ENCODE results near the gene NCOA7. TPM values are rescaled to one million over a fixed set of nuclear protein-coding genes. Genes with fewer than 3 reads are reported as not detected.

The NCOA7 gene
- total and polyA plus RNA-seq, 2 of the 8 experiments (the other 6 are each of a cell fraction or from before 2014, with no cell fraction given): 2.6 to 10.7 TPM

DNA sequence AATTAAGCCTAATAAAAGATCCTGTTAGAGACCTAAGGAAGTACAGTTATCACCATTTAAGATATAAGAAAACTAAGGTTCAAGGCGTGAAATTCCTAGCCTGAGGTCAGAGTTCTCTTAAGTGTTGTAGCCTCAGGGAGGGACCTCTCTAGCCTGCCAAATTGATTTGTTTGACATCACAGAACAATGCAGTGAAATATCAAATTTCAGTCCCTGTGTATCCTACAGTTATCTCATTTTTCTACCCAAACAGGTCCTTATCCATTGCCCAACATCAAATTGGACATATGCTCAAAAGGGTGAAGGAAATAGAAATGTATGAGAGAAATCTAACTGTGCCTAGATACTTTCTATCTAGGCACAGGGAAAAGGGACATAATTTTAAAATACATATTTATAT is 63.0 kb downstream of the NCOA7 start:
- Histone ChIP-seq H3K4me2 (ENCODE audit: insufficient read depth in 1 of 2, low read depth in 2 of 2, low read length in 2 of 2) (no peak overlapping the region), H3K9me3 (ENCODE audit: insufficient read depth in 2 of 2, low read depth in 1 of 2, low read length in 1 of 2) (no peaks in the 10 kb centered on the region), H3K4me3 (ENCODE audit: extremely low read depth in 1 of 4, insufficient read depth in 2 of 4, low read depth in 3 of 4, low read length in 4 of 4) (no peak overlapping the region), H4K8ac (ENCODE audit: extremely low read depth, insufficient read depth, low read length) (no peak overlapping the region), H4K5ac (ENCODE audit: insufficient read length, low read depth, low read length) (no peak overlapping the region), H2BK15ac (ENCODE audit: low read length) (no peak overlapping the region), H2AK5ac (ENCODE audit: low read depth, low read length) (no peak overlapping the region), H2AFZ (ENCODE audit: low read length) (no peak overlapping the region), H3K9ac (replicated peaks in 1 of 4; ENCODE audit: extremely low read depth in 1 of 4, low read depth in 3 of 4, low read length in 3 of 4) (no peak overlapping the region), H2BK5ac (ENCODE audit: low read depth, low read length) (no peak overlapping the region), H3K18ac (ENCODE audit: extremely low read depth, low read length) (no peak overlapping the region), H3K4ac (replicated peaks; ENCODE audit: insufficient read length, low read depth, low read length) (no peak overlapping the region), H2BK120ac (replicated peaks; ENCODE audit: low read depth, low read length) (no peak overlapping the region), H3K79me2 (ENCODE audit: control insufficient read depth in 1 of 2, insufficient read depth in 2 of 2, low read length in 2 of 2) (no peaks in the 10 kb centered on the region), H3K14ac (ENCODE audit: insufficient read length) (no peak overlapping the region), H3K27ac (ENCODE audit: low read depth, low read length) (no peak overlapping the region), H3K36me3 (ENCODE audit: control insufficient read depth in 2 of 4, insufficient read depth in 4 of 4, low read length in 3 of 4) (no peaks in the 10 kb centered on the region), H3K23me2 (ENCODE audit: low read depth, low read length) (no peaks in the 10 kb centered on the region), H2BK20ac (ENCODE audit: low read length) (no peak overlapping the region), H4K20me1 (replicated peaks in 1 of 2; ENCODE audit: control insufficient read depth in 1 of 2, insufficient read depth in 2 of 2, low read length in 2 of 2) (no peaks in the 10 kb centered on the region), H3K4me1 (replicated peaks in 1 of 4; ENCODE audit: control insufficient read depth in 3 of 4, insufficient read depth in 4 of 4, low read length in 3 of 4) (no peaks in the 10 kb centered on the region), H4K91ac (replicated peaks; ENCODE audit: insufficient read length, low read length) (no peak overlapping the region), H2BK12ac (ENCODE audit: low read depth, low read length) (no peak overlapping the region), H3K79me1 (ENCODE audit: low read depth, low read length) (0 out of 2 replicates have a peak, but pooled peaks cover 3% of the 10 kb centered on the region), H3K23ac (ENCODE audit: insufficient read length) (no peak overlapping the region), H3K27me3 (replicated peaks in 1 of 4; ENCODE audit: control insufficient read depth in 3 of 4, extremely low read depth in 1 of 4, insufficient read depth in 3 of 4, low read length in 3 of 4) (no peaks in the 10 kb centered on the region), H3K56ac (replicated peaks; ENCODE audit: insufficient read length, low read depth, low read length) (no peak overlapping the region)
- WGBS, 2 experiments (ENCODE audit: extremely low coverage in 1 of 2, insufficient coverage in 1 of 2, insufficient read length in 1 of 2, insufficient replicate concordance in 2 of 2, low coverage in 1 of 2, low lambda C conversion rate in 2 of 2, missing lambda C conversion rate in 1 of 2): 91% methylated on average over 1 of the region's 1 CpG; no CpG with 5 or more reads in 1 of the 2 experiments
- no peak for DNase-seq (ENCODE audit: low read depth in 1 of 2, low spot score in 2 of 2)
- ChIA-PET POLR2A (ENCODE audit: partially characterized antibody) (interaction anchor here (1.0 kb wide), 1 partner anchor 14 kb away, joined by 3 read pairs; no protein-coding TSS in a partner anchor), CTCF (ENCODE audit: partially characterized antibody) (interaction anchor here (1.1 to 1.5 kb wide), 4 partner anchors 8 to 102 kb away, joined by 3 to 8 read pairs (median 4); no protein-coding TSS in a partner anchor)
- FAIRE-seq: no peak
- TF ChIP-seq CREB1 (IDR thresholded peaks at IDR 0.05) (no peak), JUND (IDR thresholded peaks at IDR 0.05; ENCODE audit: low read length) (no peak), RAD21 (IDR thresholded peaks at IDR 0.05 in 1 of 2, conservative IDR thresholded peaks at IDR 0.05 in 1 of 2; ENCODE audit: low read depth in 2 of 2, low read length in 2 of 2) (no peak), HDAC6 (IDR thresholded peaks at IDR 0.05; ENCODE audit: low read depth, low read length) (no peak), SP4 (IDR thresholded peaks at IDR 0.05; ENCODE audit: low read length) (no peak), ASH2L (IDR thresholded peaks at IDR 0.05; ENCODE audit: low read length) (no peak), BCL11A (IDR thresholded peaks at IDR 0.05; ENCODE audit: low read depth in 2 of 2, low read length in 2 of 2) (no peak), PHF8 (conservative IDR thresholded peaks at IDR 0.05; ENCODE audit: low read depth, low read length) (no peak)
- TF ChIP-seq, protein P1, sequence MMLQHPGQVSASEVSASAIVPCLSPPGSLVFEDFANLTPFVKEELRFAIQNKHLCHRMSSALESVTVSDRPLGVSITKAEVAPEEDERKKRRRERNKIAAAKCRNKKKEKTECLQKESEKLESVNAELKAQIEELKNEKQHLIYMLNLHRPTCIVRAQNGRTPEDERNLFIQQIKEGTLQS (IDR thresholded peaks at IDR 0.05; ENCODE audit: insufficient read depth, low read depth, low read length): no peak
- TF ChIP-seq, protein P2, sequence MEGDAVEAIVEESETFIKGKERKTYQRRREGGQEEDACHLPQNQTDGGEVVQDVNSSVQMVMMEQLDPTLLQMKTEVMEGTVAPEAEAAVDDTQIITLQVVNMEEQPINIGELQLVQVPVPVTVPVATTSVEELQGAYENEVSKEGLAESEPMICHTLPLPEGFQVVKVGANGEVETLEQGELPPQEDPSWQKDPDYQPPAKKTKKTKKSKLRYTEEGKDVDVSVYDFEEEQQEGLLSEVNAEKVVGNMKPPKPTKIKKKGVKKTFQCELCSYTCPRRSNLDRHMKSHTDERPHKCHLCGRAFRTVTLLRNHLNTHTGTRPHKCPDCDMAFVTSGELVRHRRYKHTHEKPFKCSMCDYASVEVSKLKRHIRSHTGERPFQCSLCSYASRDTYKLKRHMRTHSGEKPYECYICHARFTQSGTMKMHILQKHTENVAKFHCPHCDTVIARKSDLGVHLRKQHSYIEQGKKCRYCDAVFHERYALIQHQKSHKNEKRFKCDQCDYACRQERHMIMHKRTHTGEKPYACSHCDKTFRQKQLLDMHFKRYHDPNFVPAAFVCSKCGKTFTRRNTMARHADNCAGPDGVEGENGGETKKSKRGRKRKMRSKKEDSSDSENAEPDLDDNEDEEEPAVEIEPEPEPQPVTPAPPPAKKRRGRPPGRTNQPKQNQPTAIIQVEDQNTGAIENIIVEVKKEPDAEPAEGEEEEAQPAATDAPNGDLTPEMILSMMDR (IDR thresholded peaks at IDR 0.05; ENCODE audit: control extremely low read depth in 1 of 3, insufficient read depth in 1 of 3, low read depth in 1 of 3, low read length in 3 of 3): no peak
- TF ChIP-seq, protein P3, sequence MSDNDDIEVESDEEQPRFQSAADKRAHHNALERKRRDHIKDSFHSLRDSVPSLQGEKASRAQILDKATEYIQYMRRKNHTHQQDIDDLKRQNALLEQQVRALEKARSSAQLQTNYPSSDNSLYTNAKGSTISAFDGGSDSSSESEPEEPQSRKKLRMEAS (IDR thresholded peaks at IDR 0.05): no peak
